GM18507 (cell line): ENCODE results near the gene UCMA.

Experiments used
- DNase-seq: peaks from one replicate; pipeline ENCODE4 v3.0.0; 2011; ENCODE audit warnings: low read depth; ENCODE audit not compliant: insufficient read length; ENCODE audit errors: extremely low spot score
- FAIRE-seq: peaks from 2 replicates; lab custom pipeline; 2011; peaks lifted over from hg19 to GRCh38; lab: Jason Lieb, UNC

The UCMA gene

DNA sequence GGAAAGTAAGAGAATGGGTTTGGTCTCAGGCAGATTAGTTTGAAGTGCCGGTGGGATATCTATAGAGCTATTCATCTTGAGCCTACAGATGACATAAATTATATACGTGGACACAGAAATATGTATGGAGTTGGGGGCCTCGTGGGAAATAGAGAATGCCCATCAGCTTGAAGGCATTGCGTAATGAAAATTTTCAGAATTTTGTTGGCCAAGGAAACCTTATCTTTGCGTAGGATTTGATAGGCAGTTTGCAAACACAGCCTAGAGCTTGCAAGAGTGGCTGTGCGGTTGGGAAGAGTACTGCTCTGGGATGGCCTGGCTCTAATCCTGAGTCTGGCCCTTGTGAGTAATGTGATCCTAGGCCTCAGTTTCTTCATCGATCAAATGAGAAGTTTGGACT is 40.5 kb downstream of the UCMA start:
- FAIRE-seq, result no peak
- DNase-seq, result no peak

DNA sequence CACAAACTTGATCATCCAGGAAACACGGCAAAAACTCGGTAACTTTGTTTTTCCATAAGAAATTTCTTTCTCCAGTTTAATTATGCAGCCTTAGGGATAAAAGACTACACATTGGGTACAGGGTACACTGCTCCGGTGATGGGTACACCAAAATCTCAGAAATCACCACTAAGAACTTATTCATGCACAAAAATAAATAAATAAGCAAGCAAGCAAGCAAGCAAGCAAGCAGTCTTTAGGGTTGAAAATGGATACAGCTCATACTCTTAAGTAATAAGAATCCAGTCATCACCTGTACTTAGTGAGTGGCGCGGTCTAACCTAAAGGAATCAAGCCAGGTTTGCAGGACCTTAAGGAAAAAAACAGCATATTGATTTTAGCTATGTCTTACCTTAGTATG is 42.8 kb downstream of the UCMA start:
- DNase-seq, result no peak
- no peak for FAIRE-seq

DNA sequence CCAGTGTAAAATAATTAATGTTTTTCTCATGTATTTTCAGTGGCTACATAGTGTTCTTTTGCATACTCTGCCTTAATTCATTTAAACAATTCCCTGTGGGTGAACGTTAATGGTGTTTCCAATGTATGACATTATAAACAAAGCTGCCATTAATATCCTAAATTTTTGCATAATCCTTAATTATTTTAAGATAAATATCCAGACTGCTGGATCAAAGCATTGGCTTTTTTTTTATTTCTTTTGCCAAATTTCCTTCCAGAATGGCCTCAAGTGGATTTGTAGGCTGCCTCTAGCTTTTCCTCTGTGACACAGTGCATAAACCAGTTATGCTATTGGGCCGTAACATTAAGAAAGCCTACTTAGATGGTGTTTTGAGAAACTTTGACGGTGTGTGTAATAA is 43.4 kb downstream of the UCMA start:
- FAIRE-seq (no peak), DNase-seq (no peak)

DNA sequence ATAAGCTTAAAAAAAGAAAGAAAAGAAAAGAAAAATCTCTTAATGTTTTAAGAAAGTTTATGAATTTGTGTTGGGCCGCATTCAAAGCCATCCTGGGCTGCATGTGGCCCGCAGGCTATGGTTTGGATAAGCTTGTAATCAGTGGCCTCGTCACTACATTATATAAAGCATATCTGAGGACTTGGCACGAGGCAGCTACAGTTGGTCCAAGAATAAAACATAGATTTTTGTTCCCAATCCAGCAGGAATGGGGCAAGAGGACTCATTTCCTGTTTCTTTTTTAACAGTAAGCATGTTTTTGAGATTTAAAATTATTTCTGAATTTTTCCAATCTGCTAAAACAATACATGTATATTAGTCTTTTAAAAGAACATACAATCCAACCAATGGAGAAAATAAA is 44.2 kb downstream of the UCMA start:
- FAIRE-seq (no peak), DNase-seq (no peak)

DNA sequence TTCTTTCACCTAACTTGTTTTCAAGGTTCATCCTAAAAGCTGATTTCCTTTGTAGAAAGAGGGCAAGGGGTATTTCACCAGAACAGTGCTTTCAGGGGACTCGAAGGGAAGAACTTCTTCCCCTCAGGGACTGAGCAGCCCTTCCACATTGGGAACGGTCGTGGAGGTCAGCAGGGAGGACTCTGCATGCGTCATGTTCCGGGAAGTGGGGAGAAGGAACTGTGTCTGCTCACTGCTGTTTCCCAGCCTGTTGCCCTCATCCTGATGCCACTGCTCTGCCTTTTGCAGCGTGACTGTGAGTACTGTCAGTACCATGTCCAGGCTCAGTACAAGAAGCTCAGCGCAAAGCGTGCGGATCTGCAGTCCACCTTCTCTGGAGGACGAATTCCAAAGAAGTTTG is 45.6 kb downstream of the UCMA start:
- DNase-seq (no peak), FAIRE-seq (no peak)

DNA sequence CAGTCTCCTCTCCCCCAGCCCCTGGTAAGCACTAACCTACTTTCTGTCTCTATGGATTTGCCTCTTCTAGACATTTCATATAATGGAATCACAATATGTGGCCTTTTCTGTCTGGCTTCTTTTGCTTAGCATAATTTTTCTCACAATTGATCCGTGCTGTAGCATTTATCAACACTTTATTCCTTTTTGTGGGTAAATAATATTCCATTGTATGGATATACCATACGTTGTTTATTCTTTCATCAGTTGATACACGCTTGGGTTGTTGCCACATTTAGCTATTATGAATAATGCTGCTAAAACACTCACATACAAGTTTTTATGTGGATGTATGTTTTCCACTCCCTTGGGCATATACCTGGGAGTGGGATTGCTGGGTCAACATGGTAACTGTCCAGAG is 47.0 kb downstream of the UCMA start:
- DNase-seq (no peak), FAIRE-seq (no peak)

DNA sequence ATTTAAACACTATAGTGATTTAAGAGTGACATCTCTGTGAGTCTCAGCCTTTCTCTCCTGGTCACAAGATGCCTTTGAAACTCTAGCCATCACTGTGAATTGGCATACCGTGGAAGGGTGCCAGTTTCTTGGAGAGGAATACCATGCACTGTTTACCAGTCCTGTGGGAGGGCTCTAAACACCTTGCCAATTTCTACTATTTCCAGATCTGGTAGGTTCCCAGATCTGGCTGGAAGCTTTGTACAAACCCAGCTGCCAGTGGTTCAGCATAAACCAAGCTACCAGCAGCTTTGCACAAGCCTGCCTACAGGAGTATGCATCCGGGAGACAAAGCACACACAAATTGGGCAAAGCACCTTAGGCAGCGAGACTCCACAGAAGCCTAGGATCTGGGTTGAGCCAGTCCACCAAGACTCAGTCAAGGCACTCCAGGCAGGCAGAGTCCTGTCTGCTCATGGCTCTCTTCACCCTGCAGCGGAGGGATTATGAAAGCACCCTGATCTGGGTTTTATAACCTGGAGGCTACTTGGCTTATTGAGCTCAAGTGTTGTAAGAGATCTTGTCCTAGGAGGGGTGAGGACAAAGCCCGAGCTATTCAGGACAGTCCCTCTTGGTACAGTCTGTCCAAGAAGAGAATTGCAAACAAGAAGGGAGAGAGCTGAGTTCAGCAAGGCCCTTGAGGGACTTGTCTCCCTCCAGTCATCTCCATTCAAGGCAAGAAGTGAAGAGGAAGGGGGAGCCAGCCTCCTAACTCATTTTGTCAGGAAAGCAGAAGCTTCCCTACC is 49.3 kb downstream of the UCMA start:
- DNase-seq, result no peak
- no peak for FAIRE-seq

DNA sequence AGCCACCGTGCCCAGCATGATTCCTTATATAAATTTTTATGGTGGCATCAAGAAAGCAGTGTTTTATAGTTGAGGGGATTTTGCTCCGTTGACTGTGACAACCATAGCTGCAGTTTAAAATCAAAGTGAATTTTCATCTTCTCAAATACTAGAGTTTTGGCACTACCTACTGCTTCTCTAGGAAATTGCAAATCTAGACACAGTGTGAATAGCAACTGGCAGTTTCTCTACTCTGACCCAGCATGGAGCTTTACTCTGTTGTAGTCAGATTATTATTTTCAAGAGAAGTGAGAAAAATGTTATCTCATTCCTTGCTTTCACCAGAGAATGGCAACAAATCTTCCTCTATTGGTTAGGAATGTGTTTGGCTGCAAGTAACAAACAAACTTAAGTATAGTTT is 49.9 kb downstream of the UCMA start:
- DNase-seq, result no peak
- no peak for FAIRE-seq

DNA sequence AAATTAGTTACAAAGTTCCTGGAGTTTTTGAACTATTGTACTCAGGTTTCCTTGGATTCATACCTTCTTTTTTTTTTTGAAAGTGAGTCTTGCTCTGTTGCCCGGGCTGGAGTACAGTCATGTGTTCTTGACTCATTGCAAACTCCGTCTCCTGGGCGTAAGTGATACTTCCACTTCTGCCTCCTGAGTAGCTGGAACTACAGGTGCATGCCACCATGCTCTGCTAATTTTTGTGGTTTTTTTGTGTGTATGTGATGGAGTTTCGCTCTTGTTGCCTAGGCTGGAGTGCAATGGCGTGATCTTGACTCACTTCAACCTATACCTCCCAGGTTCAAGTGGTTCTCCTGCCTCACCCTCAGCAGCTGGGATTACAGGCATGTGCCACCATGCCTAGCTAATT is 50.5 kb downstream of the UCMA start:
- FAIRE-seq, result peak; percentile 62
- no peak for DNase-seq

DNA sequence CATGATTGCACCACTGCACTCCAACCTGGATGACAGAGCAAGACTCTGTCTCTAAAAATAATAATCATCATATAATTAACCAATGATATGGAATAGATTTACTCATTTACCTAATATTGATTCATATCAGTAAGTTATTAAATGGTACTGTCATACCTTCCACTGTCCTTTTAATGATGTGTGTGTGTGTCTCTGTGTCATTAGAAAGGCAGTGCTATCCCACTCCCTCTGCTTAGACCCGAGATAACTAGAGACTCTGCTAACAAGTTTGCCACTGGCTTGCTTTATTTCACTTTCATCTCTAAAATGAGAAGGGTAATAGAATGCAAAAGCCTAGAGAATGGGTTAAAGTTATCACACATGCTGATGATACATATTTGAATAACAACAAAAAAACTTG is 51.8 kb downstream of the UCMA start:
- FAIRE-seq (no peak), DNase-seq (no peak)

DNA sequence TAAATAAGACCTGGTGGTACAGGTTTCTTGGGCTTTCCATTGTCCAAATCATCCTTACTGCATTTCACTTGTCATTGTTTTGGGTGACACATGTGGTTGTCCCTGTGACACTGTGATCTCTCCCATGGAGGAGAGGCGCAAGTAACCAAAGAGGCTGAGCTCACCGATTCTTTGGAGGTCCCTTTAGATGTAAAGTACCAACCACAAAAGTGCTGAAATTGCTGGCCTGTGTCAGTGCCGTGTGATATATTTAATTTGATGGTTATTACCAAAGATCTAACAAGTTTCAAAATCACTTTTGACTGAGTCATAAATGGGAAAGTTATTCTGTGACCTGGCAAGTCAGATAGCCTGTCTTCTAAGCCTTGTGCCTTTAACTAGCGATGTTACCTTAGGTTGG is 53.4 kb downstream of the UCMA start:
- DNase-seq, result no peak
- peak; percentile 46 for FAIRE-seq

DNA sequence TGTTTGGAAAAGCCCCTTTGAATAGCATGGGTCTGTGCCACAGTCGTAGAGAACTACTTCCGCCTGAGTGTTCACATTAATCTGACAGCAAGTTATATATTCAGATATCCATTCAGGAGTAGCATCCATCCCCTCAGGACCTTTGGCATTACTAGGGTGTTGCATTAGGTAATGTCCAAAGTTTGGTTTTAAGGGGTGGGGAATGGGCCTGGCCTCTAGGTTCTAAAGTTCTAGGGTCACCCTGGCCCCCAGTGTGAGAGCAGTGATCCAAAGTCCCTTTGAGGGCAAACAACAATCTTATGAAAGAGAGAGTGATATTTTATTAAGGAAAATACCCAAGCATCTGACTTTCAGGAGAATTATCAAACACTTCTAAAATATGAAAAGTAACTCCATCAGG is 60.6 kb downstream of the UCMA start:
- no peak for FAIRE-seq
- DNase-seq, result no peak
